Purkinje cell (primary cell): ENCODE results near the gene TAS2R30. TPM values are rescaled to one million over a fixed set of nuclear protein-coding genes. Genes with fewer than 3 reads are reported as not detected.

Experiments used
- polyA plus RNA-seq: library from polyadenylated mRNA; unstranded; fragments of >200 nt; fragmentation: Nextera tagmentation; gene quantifications from 2 replicates; pipeline ENCODE4 v1.2.1, GENCODE V29; 2014

Gene TAS2R30
- polyA plus RNA-seq, result 0.32 and 0.52 TPM in 2 replicates

GRCh38 chr12:11134305-11134704, at the start of gene TAS2R30:
Gene TAS2R30, minus strand, starts transcription at chr12:11134644. Its CDS starts 400 bp downstream, at chr12:11134244.

GRCh38 chr12:11171145-11171968, 36.9 kb upstream of the TAS2R30 start, which contains the start of gene SMIM10L1:
Gene SMIM10L1, plus strand, starts transcription at chr12:11171194. Its CDS starts 163 bp downstream, at chr12:11171357.

GRCh38 chr12:11092128-11092527, 42.3 kb downstream of the TAS2R30 start, which contains the start of gene TAS2R43:
Gene TAS2R43, minus strand, starts transcription at chr12:11092313. Its CDS starts 84 bp downstream, at chr12:11092229.

Other genes with a start within 250 kb of the TAS2R30 start
- gene TAS2R13, start 225.1 kb downstream of the TAS2R30 start, polyA plus RNA-seq, result 0.20 and 0.54 TPM in 2 replicates
- not detected in 2 replicates for gene PRH2, start 205.4 kb downstream of the TAS2R30 start, polyA plus RNA-seq
- gene TAS2R14, start 195.4 kb downstream of the TAS2R30 start, polyA plus RNA-seq, result 10.0 and 17.3 TPM in 2 replicates
- gene TAS2R50, start 147.7 kb downstream of the TAS2R30 start, polyA plus RNA-seq, result not detected in 2 replicates
- 0.87 TPM in 1 of 2 replicates, not detected in the other for gene TAS2R20, start 136.3 kb downstream of the TAS2R30 start, polyA plus RNA-seq
- 0.81 and 2.3 TPM in 2 replicates for gene TAS2R19, start 112.0 kb downstream of the TAS2R30 start, polyA plus RNA-seq
- not detected in 2 replicates for gene TAS2R31, start 103.2 kb downstream of the TAS2R30 start, polyA plus RNA-seq
- 2.0 TPM in 1 of 2 replicates, not detected in the other for gene TAS2R46, start 72.3 kb downstream of the TAS2R30 start, polyA plus RNA-seq
- gene TAS2R43, start 42.3 kb downstream of the TAS2R30 start, polyA plus RNA-seq, result not detected in 2 replicates
- gene SMIM10L1, start 36.5 kb upstream of the TAS2R30 start, polyA plus RNA-seq, result 17.9 and 18.2 TPM in 2 replicates
- not detected in 2 replicates for gene TAS2R42, start 52.3 kb upstream of the TAS2R30 start, polyA plus RNA-seq
- gene PRB3, start 135.1 kb upstream of the TAS2R30 start, polyA plus RNA-seq, result not detected in 2 replicates
- not detected in 2 replicates for gene PRB4, start 175.8 kb upstream of the TAS2R30 start, polyA plus RNA-seq